HG02759 (cell line): Measurements from ENCODE around the gene VPS37C.
"Not testable (repeated sequence)": the region's sequence is repeated elsewhere in the genome, so short reads cannot be mapped to it uniquely, and the experiment has no call there.

Experiments used
- ATAC-seq: cut with Tn5 transposase; IDR thresholded peaks from one replicate; pipeline ENCODE4 v1.9.1; 2021; ENCODE audit warnings: mild to moderate bottlenecking, moderate library complexity; ENCODE audit not compliant: unreplicated experiment

Gene VPS37C

GRCh38 chr11:61161190-61162091, at the start of gene VPS37C:
VPS37C (minus strand) TSS chr11:61161426; CDS start chr11:61138829, 22,597 bp downstream.
- peak; percentile 79 for ATAC-seq

- ATAC-seq, result not testable (repeated sequence)
Measured at GRCh38 chr11:61210629-61211028, 49.4 kb upstream of the VPS37C start.

GRCh38 chr11:61207636-61208310, 46.5 kb upstream of the VPS37C start:
- ATAC-seq, result not testable (repeated sequence)

- not testable (repeated sequence) for ATAC-seq
Measured at GRCh38 chr11:61204502-61205059, 43.4 kb upstream of the VPS37C start.

GRCh38 chr11:61203873-61204272, 42.6 kb upstream of the VPS37C start:
- ATAC-seq, result not testable (repeated sequence)

- ATAC-seq, result not testable (repeated sequence)
Measured at GRCh38 chr11:61202950-61203746, 41.9 kb upstream of the VPS37C start, which contains the start of gene PGA3. PGA3 (plus strand) TSS chr11:61203515; CDS start chr11:61203565, 50 bp downstream.

- ATAC-seq, result no peak
Measured at GRCh38 chr11:61201476-61201875, 40.2 kb upstream of the VPS37C start.

GRCh38 chr11:61198948-61199523, 37.8 kb upstream of the VPS37C start:
- no peak for ATAC-seq

GRCh38 chr11:61198361-61198760, 37.1 kb upstream of the VPS37C start:
- ATAC-seq, result no peak

- no peak for ATAC-seq
Measured at GRCh38 chr11:61195719-61196118, 34.5 kb upstream of the VPS37C start.

- no peak for ATAC-seq
Measured at GRCh38 chr11:61194981-61195695, 33.9 kb upstream of the VPS37C start.

- no peak for ATAC-seq
Measured at GRCh38 chr11:61194169-61194671, 33.0 kb upstream of the VPS37C start.

GRCh38 chr11:61193596-61193995, 32.4 kb upstream of the VPS37C start:
- ATAC-seq, result no peak

GRCh38 chr11:61189933-61190332, 28.7 kb upstream of the VPS37C start:
- ATAC-seq, result no peak

GRCh38 chr11:61187505-61188130, 26.4 kb upstream of the VPS37C start:
- no peak for ATAC-seq

GRCh38 chr11:61186504-61186903, 25.3 kb upstream of the VPS37C start:
- ATAC-seq, result no peak

GRCh38 chr11:61183645-61184044, 22.4 kb upstream of the VPS37C start:
- ATAC-seq, result no peak

GRCh38 chr11:61181489-61181888, 20.3 kb upstream of the VPS37C start:
- ATAC-seq, result no peak

GRCh38 chr11:61180205-61180604, 19.0 kb upstream of the VPS37C start:
- ATAC-seq, result not testable (repeated sequence)
